SHP77 treated with DMSO at 0.1 percent for 48 hours (cell line): ENCODE measurements around the gene AGTRAP.

Source experiments
- DNase-seq: peaks from one replicate; lab custom pipeline; 2025; lab: John Stamatoyannopoulos, UW

AGTRAP gene

GRCh38 chr1:11735531-11735853 lies 444 bp upstream of the AGTRAP start:
- no peak for DNase-seq

GRCh38 chr1:11736746-11737639 lies 1.1 kb downstream of the AGTRAP start:
- no peak for DNase-seq

- DNase-seq, result no peak
Observed at GRCh38 chr1:11738096-11738495, 2.2 kb downstream of the AGTRAP start.

- no peak for DNase-seq
Observed at GRCh38 chr1:11738783-11739182, 2.8 kb downstream of the AGTRAP start.

- DNase-seq, result no peak
Observed at GRCh38 chr1:11740258-11741192, 4.6 kb downstream of the AGTRAP start.

- DNase-seq, result no peak
Observed at GRCh38 chr1:11741482-11741881, 5.5 kb downstream of the AGTRAP start.

GRCh38 chr1:11741919-11742558 lies 6.1 kb downstream of the AGTRAP start:
- no peak for DNase-seq

- DNase-seq, result no peak
Observed at GRCh38 chr1:11744287-11744686, 8.4 kb downstream of the AGTRAP start.

GRCh38 chr1:11746092-11746491 lies 10.2 kb downstream of the AGTRAP start:
- no peak for DNase-seq

GRCh38 chr1:11746795-11747487 lies 11.0 kb downstream of the AGTRAP start:
- DNase-seq, result no peak

GRCh38 chr1:11748294-11749202 lies 12.6 kb downstream of the AGTRAP start:
- no peak for DNase-seq

GRCh38 chr1:11749203-11749689 lies 13.3 kb downstream of the AGTRAP start:
- no peak for DNase-seq

- DNase-seq, result no peak
Observed at GRCh38 chr1:11749996-11750395, 14.1 kb downstream of the AGTRAP start.

GRCh38 chr1:11751087-11751486 lies 15.2 kb downstream of the AGTRAP start:
- no peak for DNase-seq

GRCh38 chr1:11752359-11753088 lies 16.6 kb downstream of the AGTRAP start:
- DNase-seq, result no peak

GRCh38 chr1:11753555-11754208 lies 17.7 kb downstream of the AGTRAP start:
- DNase-seq, result no peak

- no peak for DNase-seq
Observed at GRCh38 chr1:11757047-11757446, 21.1 kb downstream of the AGTRAP start.

- DNase-seq, result no peak
Observed at GRCh38 chr1:11759791-11760190, 23.9 kb downstream of the AGTRAP start.

GRCh38 chr1:11761285-11761684 lies 25.3 kb downstream of the AGTRAP start:
- DNase-seq, result no peak
